SK-N-SH treated with all-trans-retinoic acid at 6 μM for 48 hours (cell line): Measurements from ENCODE around the gene FANCG.

Experiments
- ATAC-seq: fragments of 200-7000 bp; cut with Tn5 transposase; 3 replicates; pipeline ENCODE4 v1.9.1; 2020; ENCODE audit warnings: mild to moderate bottlenecking, moderate library complexity
- BACH2 ChIP-seq: fragments of 250-450 bp; sonication (Bioruptor Pico); IDR thresholded peaks from 2 replicates; pipeline ENCODE4 v1.9.0; 2021; ENCODE audit warnings: mild to moderate bottlenecking, borderline replicate concordance
- CREB5 ChIP-seq: fragments of 250-450 bp; sonication (Bioruptor Pico); IDR thresholded peaks from 2 replicates; pipeline ENCODE4 v1.5.1; 2020; ENCODE audit warnings: low read depth, mild to moderate bottlenecking, moderate library complexity
- CSDC2 ChIP-seq: fragments of 250-450 bp; sonication (Bioruptor Pico); IDR thresholded peaks from 2 replicates; pipeline ENCODE4 v1.5.0; 2020; ENCODE audit warnings: mild to moderate bottlenecking, moderate library complexity
- GLIS3 ChIP-seq: fragments of 250-450 bp; sonication (Bioruptor Pico); IDR thresholded peaks from 2 replicates; pipeline ENCODE4 v1.5.0; 2020; ENCODE audit warnings: mild to moderate bottlenecking, moderate library complexity
- OSR1 ChIP-seq: fragments of 250-450 bp; sonication (Bioruptor Pico); IDR thresholded peaks from 2 replicates; pipeline ENCODE4 v1.8.0; 2022; ENCODE audit warnings: moderate library complexity, mild to moderate bottlenecking, inconsistent platforms
- PPARA ChIP-seq: fragments of 250-450 bp; sonication (Bioruptor Pico); IDR thresholded peaks from 2 replicates; pipeline ENCODE4 v1.5.0; 2020; ENCODE audit warnings: mild to moderate bottlenecking, borderline replicate concordance
- SNAI2 ChIP-seq: fragments of 250-450 bp; sonication (Bioruptor Pico); IDR thresholded peaks from 2 replicates; pipeline ENCODE4 v1.5.0; 2020; ENCODE audit warnings: mild to moderate bottlenecking, moderate library complexity
- TCF4 ChIP-seq: fragments of 250-450 bp; sonication (Bioruptor Pico); IDR thresholded peaks from 2 replicates; pipeline ENCODE4 v1.8.0; 2021; ENCODE audit warnings: mild to moderate bottlenecking, moderate library complexity, borderline replicate concordance
- TOX ChIP-seq: fragments of 250-450 bp; sonication (Bioruptor Pico); IDR thresholded peaks from 2 replicates; pipeline ENCODE4 v1.8.0; 2021; ENCODE audit warnings: mild to moderate bottlenecking, moderate library complexity, borderline replicate concordance
- TSHZ2 ChIP-seq: fragments of 250-450 bp; sonication (Bioruptor Pico); IDR thresholded peaks from 2 replicates; pipeline ENCODE4 v1.5.0; 2020; ENCODE audit warnings: mild to moderate bottlenecking, moderate library complexity
- ZC3H10 ChIP-seq: fragments of 250-450 bp; sonication (Bioruptor Pico); IDR thresholded peaks from 2 replicates; pipeline ENCODE4 v1.5.1; 2021; ENCODE audit warnings: mild to moderate bottlenecking, moderate library complexity
- ZFP30 ChIP-seq: fragments of 450-650 bp; formaldehyde crosslinking; IDR thresholded peaks from 2 replicates; pipeline ENCODE4 v1.5.0; 2022; ENCODE audit warnings: mild to moderate bottlenecking, moderate library complexity
- ZNF565 ChIP-seq: fragments of 450-650 bp; formaldehyde crosslinking; conservative IDR thresholded peaks from 2 replicates; pipeline ENCODE4 v1.5.0; 2020; ENCODE audit warnings: low read depth, mild to moderate bottlenecking, moderate library complexity
- ZNF70 ChIP-seq: fragments of 450-650 bp; formaldehyde crosslinking; IDR thresholded peaks from 2 replicates; pipeline ENCODE4 v1.5.0; 2020; ENCODE audit warnings: mild to moderate bottlenecking, moderate library complexity
- ZNF8 ChIP-seq: fragments of 450-650 bp; formaldehyde crosslinking; IDR thresholded peaks from 2 replicates; pipeline ENCODE4 v1.5.0; 2020; ENCODE audit warnings: mild to moderate bottlenecking, moderate library complexity
- TF ChIP-seq, protein P1 (sequence below): fragments of 250-450 bp; sonication (Bioruptor Pico); IDR thresholded peaks from 2 replicates; pipeline ENCODE4 v1.5.1; 2021; ENCODE audit warnings: mild to moderate bottlenecking, moderate library complexity
- TF ChIP-seq, protein P2 (sequence below): fragments of 250-450 bp; sonication (Bioruptor Pico); IDR thresholded peaks from 2 replicates; pipeline ENCODE4 v1.8.0; 2020; ENCODE audit warnings: mild to moderate bottlenecking, moderate library complexity, borderline replicate concordance

FANCG gene

GRCh38 chr9:35078066-35078465, 1.7 kb downstream of the FANCG start:
- TF ChIP-seq TCF4 (no peak), CSDC2 (no peak), ZNF8 (CRISPR knock-in tag) (no peak), OSR1 (CRISPR knock-in tag) (no peak), CREB5 (no peak), ZC3H10 (CRISPR knock-in tag) (no peak), TOX (CRISPR knock-in tag) (no peak), ZFP30 (no peak), BACH2 (no peak), TSHZ2 (CRISPR knock-in tag) (no peak), ZNF70 (CRISPR knock-in tag) (no peak)
- TF ChIP-seq, protein P1, sequence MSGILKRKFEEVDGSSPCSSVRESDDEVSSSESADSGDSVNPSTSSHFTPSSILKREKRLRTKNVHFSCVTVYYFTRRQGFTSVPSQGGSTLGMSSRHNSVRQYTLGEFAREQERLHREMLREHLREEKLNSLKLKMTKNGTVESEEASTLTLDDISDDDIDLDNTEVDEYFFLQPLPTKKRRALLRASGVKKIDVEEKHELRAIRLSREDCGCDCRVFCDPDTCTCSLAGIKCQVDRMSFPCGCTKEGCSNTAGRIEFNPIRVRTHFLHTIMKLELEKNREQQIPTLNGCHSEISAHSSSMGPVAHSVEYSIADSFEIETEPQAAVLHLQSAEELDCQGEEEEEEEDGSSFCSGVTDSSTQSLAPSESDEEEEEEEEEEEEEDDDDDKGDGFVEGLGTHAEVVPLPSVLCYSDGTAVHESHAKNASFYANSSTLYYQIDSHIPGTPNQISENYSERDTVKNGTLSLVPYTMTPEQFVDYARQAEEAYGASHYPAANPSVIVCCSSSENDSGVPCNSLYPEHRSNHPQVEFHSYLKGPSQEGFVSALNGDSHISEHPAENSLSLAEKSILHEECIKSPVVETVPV (CRISPR knock-in tag): no peak
- ATAC-seq: no peak

DNA sequence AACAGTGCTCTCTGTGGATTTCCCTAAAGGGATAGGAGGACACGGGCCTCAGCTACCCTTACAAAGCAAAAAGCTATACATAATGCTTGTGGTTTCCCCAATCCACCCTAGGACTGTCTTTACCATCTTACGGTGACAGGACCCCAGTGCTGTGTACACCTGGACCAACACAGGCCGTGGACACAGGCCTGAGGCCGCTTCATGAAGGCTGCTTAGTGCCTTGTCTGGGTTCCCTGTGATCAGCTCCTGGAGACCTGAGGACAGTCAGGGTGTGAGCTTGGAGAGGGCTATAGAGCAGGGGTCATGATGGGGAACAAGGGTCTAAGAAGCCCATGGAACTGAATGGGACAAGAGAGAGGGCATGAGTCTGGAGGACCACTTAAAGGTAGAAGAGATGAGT, 2.9 kb downstream of the FANCG start:
- no peak for TF ChIP-seq BACH2
- no peak for TF ChIP-seq TCF4
- TF ChIP-seq GLIS3 (CRISPR knock-in tag): no peak
- no peak for TF ChIP-seq TSHZ2 (CRISPR knock-in tag)
- TF ChIP-seq, all 23 proteins: peak for 0

DNA sequence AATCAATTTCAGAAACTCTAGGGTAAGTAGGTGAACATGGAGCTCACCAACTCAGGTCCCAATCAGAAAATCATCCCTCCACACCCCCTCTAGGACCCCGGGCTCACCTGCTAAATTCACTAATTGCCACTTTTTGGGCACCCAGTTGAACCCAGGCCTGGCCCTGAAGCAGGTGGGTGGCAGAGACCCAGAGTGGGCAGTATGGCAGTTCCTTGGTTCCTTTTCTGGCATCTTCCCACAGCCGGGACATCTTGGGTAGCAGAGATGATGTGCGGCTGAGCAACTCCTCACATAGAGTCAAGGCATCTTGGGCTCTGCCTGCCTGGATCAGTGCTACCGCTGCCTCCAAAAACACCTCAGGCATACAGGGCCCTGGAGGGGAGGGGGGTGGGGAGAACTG, 4.4 kb downstream of the FANCG start:
- ATAC-seq: no peak
- TF ChIP-seq BACH2 (no peak), CSDC2 (no peak), ZFP30 (no peak), TSHZ2 (CRISPR knock-in tag) (no peak), SNAI2 (CRISPR knock-in tag) (no peak), CREB5 (no peak), PPARA (CRISPR knock-in tag) (no peak), GLIS3 (CRISPR knock-in tag) (no peak), ZNF565 (CRISPR knock-in tag) (no peak), ZNF8 (CRISPR knock-in tag) (no peak)
- TF ChIP-seq, protein P2, sequence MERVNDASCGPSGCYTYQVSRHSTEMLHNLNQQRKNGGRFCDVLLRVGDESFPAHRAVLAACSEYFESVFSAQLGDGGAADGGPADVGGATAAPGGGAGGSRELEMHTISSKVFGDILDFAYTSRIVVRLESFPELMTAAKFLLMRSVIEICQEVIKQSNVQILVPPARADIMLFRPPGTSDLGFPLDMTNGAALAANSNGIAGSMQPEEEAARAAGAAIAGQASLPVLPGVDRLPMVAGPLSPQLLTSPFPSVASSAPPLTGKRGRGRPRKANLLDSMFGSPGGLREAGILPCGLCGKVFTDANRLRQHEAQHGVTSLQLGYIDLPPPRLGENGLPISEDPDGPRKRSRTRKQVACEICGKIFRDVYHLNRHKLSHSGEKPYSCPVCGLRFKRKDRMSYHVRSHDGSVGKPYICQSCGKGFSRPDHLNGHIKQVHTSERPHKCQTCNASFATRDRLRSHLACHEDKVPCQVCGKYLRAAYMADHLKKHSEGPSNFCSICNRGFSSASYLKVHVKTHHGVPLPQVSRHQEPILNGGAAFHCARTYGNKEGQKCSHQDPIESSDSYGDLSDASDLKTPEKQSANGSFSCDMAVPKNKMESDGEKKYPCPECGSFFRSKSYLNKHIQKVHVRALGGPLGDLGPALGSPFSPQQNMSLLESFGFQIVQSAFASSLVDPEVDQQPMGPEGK (CRISPR knock-in tag): no peak
- TF ChIP-seq, protein P1 (CRISPR knock-in tag): no peak

More for the DNA sequence above, 2.9 kb downstream of the FANCG start:
- no peak for ATAC-seq
